ENCODE measurements around the gene TMPRSS11E.
"Not testable (repeated sequence)": the region's sequence is repeated elsewhere in the genome, so short reads cannot be mapped to it uniquely, and the experiment has no call there.

Gene TMPRSS11E

DNA sequence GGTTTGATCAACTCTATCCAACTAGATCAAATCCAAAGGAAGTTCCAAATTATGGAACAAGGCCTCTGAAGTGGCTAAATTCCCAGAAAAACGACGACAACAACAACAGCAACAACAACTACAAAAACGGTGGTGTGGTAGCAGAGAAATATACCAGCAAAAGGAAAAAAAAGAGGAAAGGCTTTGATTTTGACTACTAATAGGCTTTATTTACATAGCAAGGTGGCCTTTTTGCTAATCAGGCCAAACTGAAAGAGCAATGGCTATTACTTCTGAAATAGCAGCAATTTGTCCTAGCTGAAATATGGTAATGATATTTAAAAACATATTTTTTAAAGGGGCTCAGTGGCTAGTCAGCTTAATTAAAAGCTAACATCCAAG lies 40.8 kb upstream of the TMPRSS11E start:
- Histone ChIP-seq H3K4me1 (no peaks in the 10 kb centered on the region), H3K79me2 (no peaks in the 10 kb centered on the region), H3K4me2 (ENCODE audit: low read length) (no peak overlapping the region), H3K36me3 (ENCODE audit: control insufficient read depth, insufficient read depth, low read length) (no peaks in the 10 kb centered on the region), H3K4me3 (ENCODE audit: low read depth, low read length) (no peak overlapping the region), H3K9ac (no peak overlapping the region), H3K9me3 (ENCODE audit: control insufficient read depth, low read length) (no peaks in the 10 kb centered on the region), H3K27me3 (ENCODE audit: control insufficient read depth, insufficient read depth, low read length) (no peaks in the 10 kb centered on the region), H2AFZ (no peak overlapping the region), H3K27ac (no peak overlapping the region)
- no peak for TF ChIP-seq CTCF (IDR thresholded peaks at IDR 0.05)

DNA sequence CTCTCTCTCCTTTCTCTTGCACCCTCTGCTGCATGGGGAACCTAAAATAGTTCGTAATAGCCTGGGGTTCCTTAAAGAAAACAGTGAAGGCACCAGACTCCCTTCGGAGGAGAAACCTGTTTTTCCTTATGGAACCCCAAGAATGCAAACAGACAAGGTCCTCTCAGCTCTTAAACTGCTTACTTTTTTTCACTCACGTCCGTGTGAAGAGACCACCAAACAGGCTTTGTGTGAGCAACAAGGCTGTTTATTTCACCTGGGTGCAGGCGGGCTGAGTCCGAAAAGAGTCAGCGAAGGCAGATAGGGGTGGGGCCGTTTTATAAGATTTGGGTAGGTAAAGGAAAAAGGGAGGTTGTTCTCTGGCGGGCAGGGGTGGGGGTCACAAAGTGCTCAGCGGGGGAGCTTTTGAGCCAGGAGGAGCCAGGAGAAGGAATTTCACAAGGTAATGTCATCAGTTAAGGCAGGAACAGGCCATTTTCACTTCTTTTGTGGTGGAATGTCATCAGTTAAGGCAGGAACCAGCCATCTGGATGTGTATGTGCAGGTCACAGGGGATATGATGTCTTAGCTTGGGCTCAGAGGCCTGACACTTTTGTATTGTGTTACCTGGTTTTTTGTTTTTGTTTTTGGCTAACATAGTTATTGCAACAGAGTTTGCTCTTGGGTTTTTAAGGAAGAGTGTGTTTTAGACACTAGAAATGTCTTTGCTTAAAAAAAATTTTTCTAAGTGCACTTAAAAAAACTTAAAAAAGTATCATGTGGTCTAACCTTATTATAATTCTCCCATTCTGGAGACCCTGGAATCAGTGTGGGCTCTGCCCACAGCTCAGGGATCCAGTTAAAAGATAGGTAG lies 40.0 kb upstream of the TMPRSS11E start:
- not testable (repeated sequence) for H3K36me3 ChIP-seq (ENCODE audit: control insufficient read depth, insufficient read depth, low read length); H3K9me3 ChIP-seq (ENCODE audit: control insufficient read depth, low read length); H3K4me1 ChIP-seq; H3K27ac ChIP-seq; H3K9ac ChIP-seq; H3K4me3 ChIP-seq (ENCODE audit: low read depth, low read length); H2AFZ ChIP-seq; H3K79me2 ChIP-seq; H3K27me3 ChIP-seq (ENCODE audit: control insufficient read depth, insufficient read depth, low read length); H3K4me2 ChIP-seq (ENCODE audit: low read length)

DNA sequence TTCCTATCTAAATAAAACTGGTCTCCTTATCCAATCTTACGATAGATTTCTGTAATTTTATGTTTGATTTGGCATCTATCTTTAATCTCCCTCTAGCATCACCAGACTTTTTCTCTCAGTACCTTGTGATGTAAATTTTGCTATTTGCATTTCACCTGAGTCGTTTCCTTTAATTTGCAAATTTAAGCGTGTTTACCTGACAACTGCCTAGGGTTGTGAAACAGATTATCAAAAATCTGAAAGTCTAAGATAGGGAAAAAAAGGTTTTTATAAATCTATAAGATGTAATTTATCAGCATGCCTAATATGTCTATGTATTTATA lies 39.4 kb upstream of the TMPRSS11E start:
- TF ChIP-seq CTCF (IDR thresholded peaks at IDR 0.05): no peak
- Histone ChIP-seq H3K27me3 (ENCODE audit: control insufficient read depth, insufficient read depth, low read length) (no peaks in the 10 kb centered on the region), H3K4me2 (ENCODE audit: low read length) (no peak overlapping the region), H2AFZ (no peak overlapping the region), H3K4me3 (ENCODE audit: low read depth, low read length) (no peak overlapping the region), H3K9ac (no peak overlapping the region), H3K36me3 (ENCODE audit: control insufficient read depth, insufficient read depth, low read length) (no peaks in the 10 kb centered on the region), H3K27ac (no peak overlapping the region), H3K4me1 (no peaks in the 10 kb centered on the region), H3K79me2 (no peaks in the 10 kb centered on the region), H3K9me3 (ENCODE audit: control insufficient read depth, low read length) (no peaks in the 10 kb centered on the region)

- Histone ChIP-seq H3K27ac (no peak overlapping the region), H3K4me1 (no peaks in the 10 kb centered on the region), H3K36me3 (ENCODE audit: control insufficient read depth, insufficient read depth, low read length) (no peaks in the 10 kb centered on the region), H3K4me2 (ENCODE audit: low read length) (no peak overlapping the region), H3K27me3 (ENCODE audit: control insufficient read depth, insufficient read depth, low read length) (no peaks in the 10 kb centered on the region), H3K9ac (no peak overlapping the region), H2AFZ (no peak overlapping the region), H3K9me3 (ENCODE audit: control insufficient read depth, low read length) (no peaks in the 10 kb centered on the region), H3K4me3 (ENCODE audit: low read depth, low read length) (no peak overlapping the region), H3K79me2 (no peaks in the 10 kb centered on the region)
- TF ChIP-seq CTCF (IDR thresholded peaks at IDR 0.05): no peak
Observed at GRCh38 chr4:68410149-68410548, 37.1 kb upstream of the TMPRSS11E start.

DNA sequence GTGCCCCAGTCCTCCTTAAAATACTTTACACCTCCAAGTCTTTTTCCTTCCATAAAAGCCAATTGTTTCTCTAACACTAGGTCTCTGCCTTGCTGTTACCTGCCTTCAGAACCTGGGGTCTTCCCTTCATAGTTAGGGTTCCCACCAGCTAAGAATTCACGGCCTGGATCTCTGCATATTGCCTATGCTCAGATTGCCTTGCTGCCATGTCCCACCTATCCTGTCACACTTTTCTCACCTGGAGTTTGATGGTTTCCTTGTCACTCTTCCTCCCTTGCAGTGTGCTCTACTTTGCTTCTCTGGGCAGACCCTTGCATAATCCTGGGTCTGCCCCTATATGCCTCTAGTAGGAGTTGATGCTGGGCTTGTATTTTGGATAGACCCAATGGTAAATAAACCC lies 36.6 kb upstream of the TMPRSS11E start:
- Histone ChIP-seq H3K9ac (no peak overlapping the region), H3K9me3 (ENCODE audit: control insufficient read depth, low read length) (no peaks in the 10 kb centered on the region), H3K36me3 (ENCODE audit: control insufficient read depth, insufficient read depth, low read length) (no peaks in the 10 kb centered on the region), H3K4me2 (ENCODE audit: low read length) (no peak overlapping the region), H3K27me3 (ENCODE audit: control insufficient read depth, insufficient read depth, low read length) (no peaks in the 10 kb centered on the region), H3K27ac (no peak overlapping the region), H3K4me1 (no peaks in the 10 kb centered on the region), H3K79me2 (no peaks in the 10 kb centered on the region), H2AFZ (no peak overlapping the region), H3K4me3 (ENCODE audit: low read depth, low read length) (no peak overlapping the region)
- TF ChIP-seq CTCF (IDR thresholded peaks at IDR 0.05): no peak

DNA sequence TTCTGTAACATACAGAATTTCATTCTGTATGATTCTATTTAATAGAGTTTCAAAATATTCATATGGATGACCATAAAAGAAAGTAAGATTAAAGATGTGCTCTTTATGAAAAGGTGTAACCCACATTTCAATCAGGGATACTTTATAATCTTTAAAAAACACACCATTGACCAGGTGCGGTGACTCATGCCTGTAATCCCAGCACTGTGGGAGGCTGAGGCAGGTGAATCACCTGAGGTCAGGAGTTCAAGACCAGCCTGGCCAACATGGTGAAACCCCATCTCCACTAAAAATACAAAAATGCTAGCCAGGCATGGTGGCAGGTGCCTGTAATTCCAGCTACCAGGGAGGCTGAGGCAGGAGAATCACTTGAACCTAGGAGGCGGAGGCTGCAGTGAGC lies 35.2 kb upstream of the TMPRSS11E start:
- not testable (repeated sequence) for H3K79me2 ChIP-seq; H3K4me2 ChIP-seq (ENCODE audit: low read length); H3K9ac ChIP-seq; H2AFZ ChIP-seq; H3K36me3 ChIP-seq (ENCODE audit: control insufficient read depth, insufficient read depth, low read length); H3K9me3 ChIP-seq (ENCODE audit: control insufficient read depth, low read length); H3K27ac ChIP-seq; H3K4me3 ChIP-seq (ENCODE audit: low read depth, low read length); H3K27me3 ChIP-seq (ENCODE audit: control insufficient read depth, insufficient read depth, low read length); H3K4me1 ChIP-seq

All from parathyroid adenoma (tissue), 2 donors.